Activated T-helper 2 cell treated with anti-CD3 and anti-CD28 coated beads, Interferon-gamma antibody, Interleukin-2, Interleukin-4, amounts not matched to agents 10 μg/mL and 5 μg/mL and 100 μg/mL, durations not matched to agents 14 hours and 24 hours and 36 hours (primary cell): ENCODE measurements around the gene ANKRD18A. TPM values are rescaled to one million over a fixed set of nuclear protein-coding genes. Genes with fewer than 3 reads are reported as not detected.
A peak's percentile ranks its signal among the peaks of the same experiment; 100 is the strongest.
"Not testable (repeated sequence)": the region's sequence is repeated elsewhere in the genome, so short reads cannot be mapped to it uniquely, and the experiment has no call there.

Experiments used
- DNase-seq: peaks from one replicate; pipeline ENCODE4 v3.0.0; 2021; ENCODE audit warnings: low spot score
- H3K27ac Mint-ChIP-seq: one replicate; pipeline ENCODE4 v1.8.0; 2021; ENCODE audit warnings: mixed read lengths
- H3K27me3 Mint-ChIP-seq: one replicate; pipeline ENCODE4 v1.8.0; 2021; ENCODE audit warnings: low read depth, mixed read lengths
- H3K36me3 Mint-ChIP-seq: one replicate; pipeline ENCODE4 v1.8.0; 2021; ENCODE audit warnings: low read depth, mixed read lengths
- H3K4me1 Mint-ChIP-seq: one replicate; pipeline ENCODE4 v1.8.0; 2021; ENCODE audit warnings: low read depth, mixed read lengths
- H3K4me3 Mint-ChIP-seq: one replicate; pipeline ENCODE4 v1.8.0; 2021; ENCODE audit warnings: low read depth, mild to moderate bottlenecking, moderate library complexity, mixed read lengths
- H3K9me3 Mint-ChIP-seq: one replicate; pipeline ENCODE4 v1.8.0; 2021; ENCODE audit warnings: mixed read lengths
- intact Hi-C: fragments of 100-400 bp; cut with micrococcal nuclease; formaldehyde crosslinking; loops from one replicate; pipeline ENCODE4 v1.15.1; 2023
- total RNA-seq: library from RNA; stranded (reverse); gene quantifications from 2 replicates; pipeline ENCODE4 v1.2.3, GENCODE V29; 2022

The ANKRD18A gene
- total RNA-seq, 1 donor from 2014 or later, result 3.9 TPM

DNA sequence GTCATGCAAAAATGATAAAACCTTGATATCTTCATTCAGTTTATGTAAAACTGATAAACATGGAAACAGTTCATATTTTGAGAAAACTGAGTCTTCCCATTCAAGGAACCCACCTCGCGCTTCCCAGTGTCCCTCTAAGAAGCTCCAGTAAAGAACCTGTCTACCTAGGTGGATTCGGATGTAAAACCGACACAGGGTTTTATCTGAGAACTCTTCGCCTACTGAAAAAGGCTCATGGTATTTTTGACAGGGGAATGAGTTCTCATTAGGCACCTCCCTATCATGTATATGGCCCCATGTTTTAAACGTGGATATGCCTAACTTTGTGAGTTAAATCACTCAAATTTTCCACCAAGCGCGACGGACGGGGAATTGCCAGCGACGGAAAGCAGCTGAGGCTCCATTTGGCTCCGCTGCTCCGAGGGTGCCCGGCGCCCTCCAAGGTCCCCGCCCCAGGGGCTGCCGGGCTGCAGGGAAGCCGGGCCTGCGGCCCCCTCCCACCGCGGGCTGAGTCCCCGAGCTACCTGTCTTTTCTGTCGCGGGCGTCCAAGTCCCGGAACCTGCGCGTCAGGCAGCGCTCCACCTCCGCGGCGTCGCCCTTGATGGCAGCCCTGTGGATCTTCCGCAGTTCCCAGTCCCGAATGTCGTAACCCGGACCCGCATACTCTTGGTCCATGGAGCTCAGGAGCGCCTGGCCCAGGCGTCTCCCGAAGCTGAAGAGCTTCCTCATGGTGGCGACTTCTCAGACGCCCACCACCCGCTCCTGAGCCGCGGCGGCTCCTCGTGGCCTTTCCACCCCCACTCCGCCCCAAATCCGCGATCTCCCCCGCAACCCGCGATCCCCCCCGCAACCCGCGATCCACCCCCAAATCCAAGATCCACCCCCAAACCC lies 594 bp downstream of the ANKRD18A start:
- no peaks in the 10 kb centered on the region for H3K36me3 Mint-ChIP-seq
- peaks cover 3% of the 10 kb centered on the region for H3K9me3 Mint-ChIP-seq
- H3K4me3 Mint-ChIP-seq, result peak overlapping the region; percentile 86
- peak overlapping the region; percentile 83 for H3K27ac Mint-ChIP-seq
- DNase-seq, result no peak
- peaks cover 44% of the 10 kb centered on the region for H3K27me3 Mint-ChIP-seq
- H3K4me1 Mint-ChIP-seq, result peaks cover 11% of the 10 kb centered on the region
- intact Hi-C loops, result no loop called here

DNA sequence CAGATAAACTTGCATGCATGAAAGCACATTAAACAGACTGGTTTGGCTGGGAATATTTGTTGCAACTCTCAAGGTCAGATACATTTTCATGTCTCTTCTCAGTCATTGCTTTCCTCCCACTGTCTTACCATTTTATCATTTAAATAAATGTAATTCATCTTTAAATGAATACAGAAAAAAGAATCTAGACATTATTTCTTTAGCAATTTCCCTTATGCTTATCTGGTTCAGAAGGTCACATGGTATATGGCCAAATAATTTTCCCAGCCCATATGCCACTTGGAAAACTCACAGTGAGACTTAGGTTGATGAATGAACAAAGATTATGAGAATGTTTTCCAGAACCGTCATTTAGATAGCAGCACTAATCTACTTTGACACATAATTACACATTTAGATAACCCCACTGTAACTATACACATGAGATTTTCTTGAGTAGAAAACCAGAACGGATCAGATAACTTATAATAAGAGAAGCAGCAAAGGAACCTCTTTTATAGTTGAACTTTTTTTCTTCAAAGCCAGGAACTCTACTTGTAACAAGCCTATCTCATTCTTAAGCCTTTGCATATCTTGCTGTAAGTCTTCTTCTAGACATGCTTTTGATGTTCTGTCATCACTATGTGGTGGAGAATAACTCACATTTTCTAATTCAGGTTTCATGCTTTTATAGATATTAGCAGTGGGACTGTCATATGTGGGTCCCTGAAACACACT lies 22.2 kb downstream of the ANKRD18A start:
- H3K36me3 Mint-ChIP-seq, DNase-seq, intact Hi-C loops, H3K4me1 Mint-ChIP-seq, H3K4me3 Mint-ChIP-seq, H3K9me3 Mint-ChIP-seq, H3K27ac Mint-ChIP-seq, H3K27me3 Mint-ChIP-seq: not testable (repeated sequence)

DNA sequence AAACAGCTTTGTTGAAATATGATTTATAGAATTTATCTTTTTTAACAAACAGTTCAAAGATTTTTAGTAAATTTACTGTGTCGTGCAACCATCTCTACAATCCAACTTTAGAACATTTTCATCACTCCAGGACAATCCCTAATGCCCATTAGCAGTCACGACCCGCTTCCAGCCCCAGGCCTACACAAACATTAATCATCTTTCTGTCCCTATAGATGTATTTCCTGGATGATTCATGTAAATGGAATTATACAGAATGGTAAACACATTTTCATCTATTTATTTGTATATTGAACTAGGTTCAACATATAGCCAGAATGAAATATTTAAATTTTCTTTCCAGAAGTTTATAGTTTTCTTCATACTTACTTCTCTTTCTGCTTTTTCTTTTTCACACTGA lies 25.3 kb downstream of the ANKRD18A start:
- H3K4me1 Mint-ChIP-seq, DNase-seq, H3K4me3 Mint-ChIP-seq, H3K9me3 Mint-ChIP-seq, H3K36me3 Mint-ChIP-seq, intact Hi-C loops, H3K27me3 Mint-ChIP-seq, H3K27ac Mint-ChIP-seq: not testable (repeated sequence)

DNA sequence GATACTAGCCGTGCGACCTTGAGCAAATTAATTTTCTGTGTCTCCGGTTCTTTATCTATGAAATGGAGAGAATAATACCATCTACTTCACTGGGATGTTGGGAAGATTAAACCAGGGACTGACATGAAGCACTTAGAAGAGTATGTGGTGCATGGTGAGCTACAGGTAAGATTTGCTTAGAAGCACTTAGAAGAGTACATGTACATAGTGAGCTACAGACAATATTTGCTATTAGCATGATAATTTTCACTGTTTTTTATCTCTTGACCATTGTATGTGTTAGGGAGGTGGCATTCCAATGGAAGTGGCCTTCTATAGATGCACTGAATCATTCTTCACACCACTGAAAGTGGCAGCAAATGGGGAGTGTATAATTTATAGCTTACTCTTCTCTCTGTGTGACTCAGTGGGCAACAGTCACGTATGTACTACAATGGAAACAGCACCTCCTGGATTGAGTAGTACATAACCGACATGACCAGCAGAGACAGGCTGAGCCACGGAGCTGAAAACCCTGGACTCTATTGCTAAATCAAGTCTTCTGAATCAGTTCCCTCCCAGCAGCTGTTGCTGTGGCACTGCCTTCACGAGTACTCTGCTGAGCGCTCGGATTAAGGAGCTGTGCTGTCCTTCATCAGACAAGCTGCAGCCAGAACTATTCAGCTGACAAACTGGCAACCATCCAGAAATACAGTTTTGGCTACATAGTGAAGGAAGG lies 28.9 kb downstream of the ANKRD18A start:
- H3K27me3 Mint-ChIP-seq, H3K4me1 Mint-ChIP-seq, H3K9me3 Mint-ChIP-seq, H3K36me3 Mint-ChIP-seq, H3K27ac Mint-ChIP-seq, intact Hi-C loops, H3K4me3 Mint-ChIP-seq, DNase-seq: not testable (repeated sequence)

DNA sequence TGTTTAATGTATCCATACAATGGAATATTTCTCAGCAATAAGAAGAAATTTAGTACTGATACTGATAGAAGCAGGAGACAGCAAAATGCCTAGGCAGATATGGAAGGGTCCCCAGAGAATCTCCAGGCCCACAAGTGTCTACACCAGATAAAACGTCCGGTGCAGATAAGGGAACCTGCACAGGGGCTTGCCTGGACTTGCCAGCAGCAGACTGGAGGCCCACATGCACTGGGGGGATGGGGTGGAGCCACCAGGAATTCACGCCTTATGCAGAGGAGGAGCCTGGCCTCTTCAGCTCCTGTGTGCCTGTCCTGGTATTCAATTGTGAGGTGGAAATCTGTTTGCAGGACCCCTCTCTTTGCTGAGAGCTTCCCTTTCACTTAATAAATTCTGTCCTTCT lies 36.6 kb downstream of the ANKRD18A start:
- H3K9me3 Mint-ChIP-seq, H3K4me1 Mint-ChIP-seq, H3K4me3 Mint-ChIP-seq, DNase-seq, H3K27me3 Mint-ChIP-seq, intact Hi-C loops, H3K27ac Mint-ChIP-seq, H3K36me3 Mint-ChIP-seq: not testable (repeated sequence)

DNA sequence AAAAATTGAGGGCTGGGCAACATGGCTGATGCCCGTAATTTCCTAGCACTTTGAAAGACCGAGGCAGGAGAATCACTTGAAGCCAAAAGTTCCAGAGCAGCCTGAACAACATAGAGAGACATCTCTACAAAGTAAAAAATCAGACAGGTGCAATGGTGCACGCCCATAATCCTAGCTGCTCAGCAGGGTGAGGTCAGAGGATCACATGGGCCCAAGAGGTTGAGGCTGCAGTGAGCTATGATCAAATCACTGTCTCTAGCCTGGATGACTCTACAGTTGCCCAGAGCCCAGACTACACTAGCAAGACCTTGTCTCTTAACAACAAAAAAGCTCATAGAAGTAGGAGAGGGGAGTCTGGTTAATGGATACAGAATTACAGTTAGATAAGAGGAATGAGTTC lies 40.3 kb downstream of the ANKRD18A start:
- H3K27ac Mint-ChIP-seq, DNase-seq, H3K36me3 Mint-ChIP-seq, H3K4me3 Mint-ChIP-seq, H3K4me1 Mint-ChIP-seq, intact Hi-C loops, H3K27me3 Mint-ChIP-seq, H3K9me3 Mint-ChIP-seq: not testable (repeated sequence)

DNA sequence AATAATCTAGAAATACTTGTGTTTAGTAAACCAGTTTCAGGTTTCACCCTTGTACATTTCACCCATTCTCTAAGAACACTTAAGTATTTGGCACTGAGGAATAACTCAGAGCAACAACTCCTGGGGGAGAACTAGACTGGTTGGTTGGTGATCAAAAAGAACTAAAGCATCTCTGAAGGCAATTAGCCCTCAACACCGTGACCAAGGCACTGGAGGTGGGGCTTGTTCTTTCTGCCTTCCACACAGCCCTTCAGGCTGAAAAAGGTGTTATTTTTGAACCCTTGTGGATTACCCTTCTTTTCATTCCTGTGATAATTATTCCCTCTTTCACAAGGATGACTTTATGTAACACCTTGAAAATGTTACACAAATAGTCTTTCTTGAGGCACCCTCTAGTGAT lies 44.2 kb downstream of the ANKRD18A start:
- H3K36me3 Mint-ChIP-seq, DNase-seq, intact Hi-C loops, H3K27me3 Mint-ChIP-seq, H3K4me1 Mint-ChIP-seq, H3K4me3 Mint-ChIP-seq, H3K9me3 Mint-ChIP-seq, H3K27ac Mint-ChIP-seq: not testable (repeated sequence)

DNA sequence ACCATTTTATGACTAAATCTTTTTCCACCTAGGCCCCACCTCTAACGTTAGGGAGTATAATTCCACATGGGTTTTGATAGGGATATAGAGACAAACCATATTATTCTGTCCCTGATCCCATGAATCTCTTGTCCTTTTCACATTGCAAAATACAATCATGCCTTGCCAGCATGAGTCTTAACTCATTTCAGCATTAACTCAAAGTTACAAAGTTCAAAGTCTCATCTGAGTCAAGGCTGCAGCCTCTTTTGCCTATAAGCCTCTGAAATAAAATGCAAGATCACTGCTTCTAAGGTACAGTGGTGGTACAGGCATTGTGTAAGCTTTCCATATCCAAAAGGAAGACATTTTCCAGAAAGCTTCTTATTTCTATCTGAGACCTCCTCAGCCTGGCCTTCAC lies 54.3 kb downstream of the ANKRD18A start:
- DNase-seq, H3K27ac Mint-ChIP-seq, H3K9me3 Mint-ChIP-seq, H3K27me3 Mint-ChIP-seq, intact Hi-C loops, H3K4me1 Mint-ChIP-seq, H3K4me3 Mint-ChIP-seq, H3K36me3 Mint-ChIP-seq: not testable (repeated sequence)

DNA sequence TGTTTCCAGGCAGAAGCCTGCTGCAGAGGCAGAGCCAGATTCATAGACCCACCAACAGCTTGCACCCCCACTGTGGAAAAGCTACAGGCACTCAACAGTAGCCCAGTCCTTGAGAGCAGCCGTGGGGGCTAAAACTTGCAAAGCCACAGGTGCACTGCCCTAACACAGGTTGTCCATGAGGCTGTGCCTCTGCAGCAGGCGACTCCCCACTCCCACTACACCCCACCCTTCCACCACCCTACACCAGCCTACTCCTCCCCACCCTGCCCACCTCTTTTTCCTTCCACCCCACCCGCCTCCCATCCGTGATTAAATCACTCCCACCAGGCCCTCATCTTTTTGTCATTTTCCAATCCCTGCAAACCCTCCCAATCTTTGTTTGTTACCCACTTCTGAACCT lies 55.2 kb downstream of the ANKRD18A start:
- H3K4me3 Mint-ChIP-seq, H3K27ac Mint-ChIP-seq, H3K27me3 Mint-ChIP-seq, intact Hi-C loops, H3K4me1 Mint-ChIP-seq, H3K9me3 Mint-ChIP-seq, DNase-seq, H3K36me3 Mint-ChIP-seq: not testable (repeated sequence)

DNA sequence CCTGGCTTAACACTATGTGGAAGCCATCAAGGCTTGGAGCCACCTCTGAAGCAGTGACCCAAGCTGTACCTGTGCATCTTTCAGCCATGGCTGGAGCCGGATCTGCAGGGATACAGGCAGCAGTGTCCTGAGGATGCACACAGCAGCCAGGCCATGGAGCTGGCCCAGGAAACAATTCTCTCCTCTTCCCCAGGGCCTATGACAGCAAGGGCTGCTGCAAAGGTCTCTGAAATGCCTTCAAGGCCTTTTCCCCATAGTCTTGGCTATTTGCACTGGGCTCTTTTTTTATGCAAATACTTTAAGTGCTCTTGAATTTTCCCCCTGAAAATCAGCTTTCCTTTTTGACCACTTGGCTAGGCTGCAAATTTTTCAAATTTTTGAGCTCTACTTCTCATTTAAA lies 56.5 kb downstream of the ANKRD18A start:
- H3K4me3 Mint-ChIP-seq, H3K36me3 Mint-ChIP-seq, DNase-seq, H3K9me3 Mint-ChIP-seq, intact Hi-C loops, H3K4me1 Mint-ChIP-seq, H3K27ac Mint-ChIP-seq, H3K27me3 Mint-ChIP-seq: not testable (repeated sequence)

DNA sequence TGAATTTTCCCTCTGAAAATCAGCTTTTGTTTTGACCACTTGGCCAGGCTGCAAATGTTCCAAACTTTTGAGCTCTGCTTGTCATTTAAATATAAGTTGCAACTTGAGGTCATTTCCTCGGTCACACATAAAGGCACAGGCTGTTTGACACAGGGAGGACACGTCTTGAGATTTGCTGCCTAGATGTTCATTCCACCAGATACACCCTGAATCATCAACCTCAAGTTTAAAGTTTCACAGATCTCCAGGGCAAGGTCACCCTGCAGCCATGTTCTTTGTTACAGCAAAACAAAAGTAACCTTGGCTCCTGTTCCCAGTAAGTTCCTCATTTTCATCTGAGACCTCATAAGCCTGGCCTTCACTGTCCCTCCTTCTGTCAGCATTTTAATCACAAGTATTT lies 59.3 kb downstream of the ANKRD18A start:
- H3K4me3 Mint-ChIP-seq, intact Hi-C loops: not testable (repeated sequence)

DNA sequence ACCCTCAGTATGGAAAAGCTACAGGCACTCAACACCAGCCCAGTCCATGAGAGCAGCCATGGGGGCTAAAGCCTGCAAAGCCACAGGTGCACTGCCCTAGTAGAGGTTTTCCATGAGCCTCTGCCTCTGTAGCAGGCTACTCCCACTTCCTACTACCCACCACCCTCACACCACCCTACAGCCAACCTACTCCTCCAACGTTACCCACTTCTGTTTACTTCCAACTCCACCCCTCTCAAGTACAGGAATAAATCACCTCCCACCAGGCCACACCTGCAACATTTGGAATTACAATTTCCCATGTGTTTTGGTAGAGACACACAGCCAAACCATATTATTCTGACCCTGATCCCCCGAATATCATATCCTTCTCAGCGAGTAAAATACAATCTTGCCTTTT lies 61.2 kb downstream of the ANKRD18A start:
- H3K4me3 Mint-ChIP-seq, H3K27me3 Mint-ChIP-seq, H3K9me3 Mint-ChIP-seq, H3K27ac Mint-ChIP-seq, intact Hi-C loops, H3K36me3 Mint-ChIP-seq, DNase-seq: not testable (repeated sequence)
- H3K4me1 Mint-ChIP-seq, result peaks cover 11% of the 10 kb centered on the region

More for the DNA sequence above, 59.3 kb downstream of the ANKRD18A start:
- H3K9me3 Mint-ChIP-seq, H3K27me3 Mint-ChIP-seq, H3K27ac Mint-ChIP-seq, H3K36me3 Mint-ChIP-seq, DNase-seq: not testable (repeated sequence)
- H3K4me1 Mint-ChIP-seq, result peaks cover 15% of the 10 kb centered on the region

DNA sequence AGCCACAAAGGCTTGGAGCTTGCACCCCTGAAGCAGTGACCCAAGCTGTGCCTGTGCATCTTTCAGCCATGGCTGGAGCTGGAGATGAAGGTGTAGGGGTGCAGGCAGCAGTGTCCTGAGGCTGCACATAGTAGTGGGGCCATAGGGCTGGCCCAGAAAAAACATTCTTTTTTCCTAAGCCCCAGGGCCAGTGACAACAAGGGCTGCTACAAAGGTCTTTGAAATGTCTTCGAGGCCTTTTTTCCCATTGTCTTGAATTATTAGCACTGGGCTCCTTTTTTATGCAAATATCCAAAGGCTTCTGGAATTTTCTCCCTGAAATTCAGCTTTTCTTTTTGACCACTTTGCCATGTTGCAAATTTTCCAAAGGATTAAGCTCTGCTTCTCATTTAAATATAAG lies 62.6 kb downstream of the ANKRD18A start:
- H3K36me3 Mint-ChIP-seq, intact Hi-C loops, H3K4me3 Mint-ChIP-seq, DNase-seq, H3K9me3 Mint-ChIP-seq, H3K27ac Mint-ChIP-seq, H3K27me3 Mint-ChIP-seq: not testable (repeated sequence)
- H3K4me1 Mint-ChIP-seq, result peaks cover 11% of the 10 kb centered on the region
